GM19463 (cell line): ENCODE measurements around the gene ARSI.

ENCODE experiments used
- ATAC-seq: cut with Tn5 transposase; IDR thresholded peaks from one replicate; pipeline ENCODE4 v1.9.1; 2021; ENCODE audit warnings: mild to moderate bottlenecking, moderate library complexity; ENCODE audit not compliant: unreplicated experiment

Gene ARSI

GRCh38 chr5:150327139-150327538, 24.4 kb upstream of the ARSI start:
- ATAC-seq = no peak

- no peak for ATAC-seq
Measured at GRCh38 chr5:150326707-150327106, 24.0 kb upstream of the ARSI start.

GRCh38 chr5:150325426-150325825, 22.7 kb upstream of the ARSI start:
- no peak for ATAC-seq

- no peak for ATAC-seq
Measured at GRCh38 chr5:150323819-150324218, 21.1 kb upstream of the ARSI start.

GRCh38 chr5:150323092-150323491, 20.4 kb upstream of the ARSI start:
- ATAC-seq = no peak

GRCh38 chr5:150322202-150322601, 19.5 kb upstream of the ARSI start:
- ATAC-seq = no peak

- no peak for ATAC-seq
Measured at GRCh38 chr5:150321784-150322183, 19.1 kb upstream of the ARSI start.

GRCh38 chr5:150321211-150321610, 18.5 kb upstream of the ARSI start:
- ATAC-seq = no peak

- no peak for ATAC-seq
Measured at GRCh38 chr5:150320044-150320613, 17.4 kb upstream of the ARSI start.

GRCh38 chr5:150319484-150319790, 16.7 kb upstream of the ARSI start:
- no peak for ATAC-seq

GRCh38 chr5:150318613-150319483, 16.1 kb upstream of the ARSI start:
- no peak for ATAC-seq

- no peak for ATAC-seq
Measured at GRCh38 chr5:150317048-150318003, 14.6 kb upstream of the ARSI start.

GRCh38 chr5:150316320-150316719, 13.6 kb upstream of the ARSI start:
- no peak for ATAC-seq

- no peak for ATAC-seq
Measured at GRCh38 chr5:150315245-150315644, 12.5 kb upstream of the ARSI start.

GRCh38 chr5:150313921-150314716, 11.4 kb upstream of the ARSI start:
- ATAC-seq = no peak

- no peak for ATAC-seq
Measured at GRCh38 chr5:150313501-150313900, 10.8 kb upstream of the ARSI start.

- no peak for ATAC-seq
Measured at GRCh38 chr5:150312518-150312917, 9.8 kb upstream of the ARSI start.

- no peak for ATAC-seq
Measured at GRCh38 chr5:150311015-150311692, 8.4 kb upstream of the ARSI start.

- ATAC-seq = no peak
Measured at GRCh38 chr5:150310246-150310645, 7.5 kb upstream of the ARSI start.

GRCh38 chr5:150309886-150310239, 7.2 kb upstream of the ARSI start:
- ATAC-seq = no peak
